ENCODE measurements around the gene TTC7B.

DNA sequence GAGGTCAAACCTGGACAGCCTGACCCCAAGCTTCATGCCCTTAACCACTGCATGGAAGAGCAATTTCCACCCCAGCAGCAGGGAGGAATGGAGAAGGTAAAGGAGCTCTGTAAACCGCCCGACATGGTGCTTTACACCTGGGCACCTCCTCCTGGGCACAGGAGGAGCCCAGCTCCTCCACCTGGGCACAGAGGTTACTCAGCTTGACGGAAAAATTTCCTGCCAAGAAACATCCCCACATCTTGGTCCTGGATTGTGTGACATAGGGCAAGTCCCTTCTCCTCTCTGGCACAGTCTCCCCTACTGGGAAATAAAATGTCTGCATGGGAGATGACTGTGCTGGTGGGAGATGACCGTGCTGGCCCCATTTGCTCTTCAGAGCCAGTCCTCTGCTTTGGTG is 40.8 kb downstream of the TTC7B start:
- TF ChIP-seq, protein P1, sequence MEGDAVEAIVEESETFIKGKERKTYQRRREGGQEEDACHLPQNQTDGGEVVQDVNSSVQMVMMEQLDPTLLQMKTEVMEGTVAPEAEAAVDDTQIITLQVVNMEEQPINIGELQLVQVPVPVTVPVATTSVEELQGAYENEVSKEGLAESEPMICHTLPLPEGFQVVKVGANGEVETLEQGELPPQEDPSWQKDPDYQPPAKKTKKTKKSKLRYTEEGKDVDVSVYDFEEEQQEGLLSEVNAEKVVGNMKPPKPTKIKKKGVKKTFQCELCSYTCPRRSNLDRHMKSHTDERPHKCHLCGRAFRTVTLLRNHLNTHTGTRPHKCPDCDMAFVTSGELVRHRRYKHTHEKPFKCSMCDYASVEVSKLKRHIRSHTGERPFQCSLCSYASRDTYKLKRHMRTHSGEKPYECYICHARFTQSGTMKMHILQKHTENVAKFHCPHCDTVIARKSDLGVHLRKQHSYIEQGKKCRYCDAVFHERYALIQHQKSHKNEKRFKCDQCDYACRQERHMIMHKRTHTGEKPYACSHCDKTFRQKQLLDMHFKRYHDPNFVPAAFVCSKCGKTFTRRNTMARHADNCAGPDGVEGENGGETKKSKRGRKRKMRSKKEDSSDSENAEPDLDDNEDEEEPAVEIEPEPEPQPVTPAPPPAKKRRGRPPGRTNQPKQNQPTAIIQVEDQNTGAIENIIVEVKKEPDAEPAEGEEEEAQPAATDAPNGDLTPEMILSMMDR (IDR thresholded peaks at IDR 0.05; ENCODE audit: insufficient read depth, low read length, poor library complexity, severe bottlenecking), result no peak
- TF ChIP-seq EZH2phosphoT487 (conservative IDR thresholded peaks at IDR 0.05; ENCODE audit: low read length), result no peak

All from SU-DHL-6 (cell line).